Aorta (tissue), 5 donors: ENCODE data around the gene OR8S1. TPM values are rescaled to one million over a fixed set of nuclear protein-coding genes. Genes with fewer than 3 reads are reported as not detected.
"Not testable (repeated sequence)": the region's sequence is repeated elsewhere in the genome, so short reads cannot be mapped to it uniquely, and the experiment has no call there.

Source experiments
- ATAC-seq: fragments of 200-7000 bp; cut with Tn5 transposase; one replicate; pipeline ENCODE4 v1.9.1; 2022; ENCODE audit warnings: moderate library complexity; ENCODE audit not compliant: low FRiP score
- DNase-seq, 2 donors: peaks; one replicate each; pipeline ENCODE4 v3.0.0-alpha.2; 2020
- H3K27ac ChIP-seq, 2 donors: one replicate each; pipeline ENCODE4 v1.5.1; 2013; ENCODE audit warnings: low read length in 2 of 2, mild to moderate bottlenecking in 2 of 2, moderate library complexity in 2 of 2, control low read depth in 1 of 2, inconsistent platforms in 1 of 2, low read depth in 1 of 2
- H3K27me3 ChIP-seq, 2 donors: one replicate each; pipeline ENCODE4 v1.6.1; 2013; ENCODE audit warnings: control low read depth in 1 of 2, low read length in 1 of 2, mild to moderate bottlenecking in 1 of 2, moderate library complexity in 1 of 2; ENCODE audit not compliant: insufficient read depth in 2 of 2, control insufficient read depth in 1 of 2
- H3K36me3 ChIP-seq, 2 donors: one replicate each; pipeline ENCODE4 v1.6.1; 2013; ENCODE audit warnings: control low read depth in 1 of 2, low read length in 1 of 2, mild to moderate bottlenecking in 1 of 2; ENCODE audit not compliant: insufficient read depth in 2 of 2, control insufficient read depth in 1 of 2
- H3K4me1 ChIP-seq, 2 donors: one replicate each; pipeline ENCODE4 v1.6.1; 2013; ENCODE audit warnings: low read length in 2 of 2, control low read depth in 1 of 2, mild to moderate bottlenecking in 1 of 2, moderate library complexity in 1 of 2; ENCODE audit not compliant: insufficient read depth in 2 of 2, control insufficient read depth in 1 of 2
- H3K4me3 ChIP-seq, 2 donors: one replicate each; pipeline ENCODE4 v1.5.1; 2013; ENCODE audit warnings: low read length in 2 of 2, control low read depth in 1 of 2, mild to moderate bottlenecking in 1 of 2
- H3K9me3 ChIP-seq: one replicate; pipeline ENCODE4 v1.6.1; 2013; ENCODE audit warnings: mild to moderate bottlenecking, low read length; ENCODE audit not compliant: control insufficient read depth
- WGBS, 2 donors: extraction: QIAGEN DNeasy Blood & Tissue Kit; methylation state at CpG; one replicate each; pipeline ENCODE4 v1.1.7; 2013; 5-methylcytosine and 5-hydroxymethylcytosine counted together
- intact Hi-C, 2 donors: fragments of 100-400 bp; cut with DNase I; formaldehyde crosslinking; loops; one replicate each; pipeline versions ENCODE4 v1.14.2 to v1.15.0; 2022
- polyA plus RNA-seq, 2 donors: library from polyadenylated mRNA; stranded (reverse); fragments of 200-250 nt; gene quantifications; one replicate each; pipeline ENCODE4 v1.2.3, GENCODE V29; 2013
- total RNA-seq, 2 donors: library from RNA; stranded (reverse); fragmentation: NEBNext Ultra II Directional; extraction: Animal tissue kit (Norgen Biotek cat#: 25700); gene quantifications; one replicate each; pipeline ENCODE4 v1.2.1, GENCODE V29; 2021
- donor health status: healthy with polysubstance abuse.
- donor health status: Bipolar disorder and iron deficiency.
- donor health status: DM: no; HTN: no; CAD: no.
- donor health status: DM: no; HTN: no; CAD: no.
- donor health status: DM: yes; HTN: yes; CAD: no.

OR8S1 gene
- total and polyA plus RNA-seq, 4 donors = not detected

DNA sequence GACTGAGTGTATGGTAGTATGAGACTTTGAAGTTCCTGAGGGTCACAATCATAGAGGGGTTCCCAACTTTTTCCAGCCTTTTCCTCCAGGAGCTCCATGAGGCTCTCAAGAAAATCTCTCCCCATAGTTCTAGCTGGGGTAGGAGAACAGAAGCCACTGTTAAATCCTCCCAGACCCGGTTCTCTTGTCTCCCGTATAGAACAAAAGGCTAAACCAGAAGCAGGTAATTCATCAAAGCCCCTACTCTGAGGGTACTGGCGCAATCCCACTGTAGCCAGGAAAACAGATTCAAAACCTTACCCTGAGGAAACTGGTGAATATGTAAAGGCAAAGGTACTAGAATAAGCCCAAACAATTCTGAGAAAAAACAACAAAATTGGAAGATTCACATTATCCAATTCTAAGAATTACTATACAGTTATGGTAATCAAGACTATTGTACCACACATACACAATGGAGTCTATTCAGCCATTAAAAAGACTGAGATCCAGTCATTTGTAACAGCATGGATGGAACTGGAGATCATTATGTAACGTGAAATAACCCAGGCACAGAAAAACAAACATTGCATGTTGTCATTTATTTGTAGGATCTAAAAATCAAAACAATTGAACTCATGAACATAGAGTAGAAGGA, 20.5 kb downstream of the OR8S1 start:
- no peak for ATAC-seq
- intact Hi-C loops = no loop called here

DNA sequence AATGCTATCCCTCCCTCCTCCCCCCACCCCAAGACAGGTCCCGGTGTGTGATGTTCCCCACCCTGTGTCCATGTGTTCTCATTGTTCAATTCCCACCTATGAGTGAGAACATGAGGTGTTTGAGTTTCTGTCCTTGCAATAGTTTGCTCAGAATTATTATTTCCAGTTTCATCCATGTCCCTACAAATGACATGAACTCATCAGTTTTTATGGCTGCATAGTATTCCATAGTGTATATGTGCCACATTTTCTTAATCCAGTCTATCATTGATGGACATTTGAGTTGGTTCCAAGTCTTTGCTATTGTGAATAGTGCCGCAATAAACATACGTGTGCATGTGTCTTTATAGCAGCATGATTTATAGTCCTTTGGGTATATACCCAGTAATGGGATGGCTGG, 21.6 kb downstream of the OR8S1 start:
- H3K27me3 ChIP-seq, H3K9me3 ChIP-seq, intact Hi-C loops, H3K36me3 ChIP-seq, H3K4me3 ChIP-seq, H3K27ac ChIP-seq, ATAC-seq, DNase-seq, H3K4me1 ChIP-seq: not testable (repeated sequence)
- WGBS, 2 donors = 93% methylated on average over 1 to 2 of the region's 3 CpGs

More for the DNA sequence above, 20.5 kb downstream of the OR8S1 start:
- WGBS, 2 donors = 44 to 47% methylated on average over 4 of the region's 4 CpGs
- H3K36me3 ChIP-seq = no peaks in the 10 kb centered on the region
- no peak overlapping the region for H3K4me3 ChIP-seq
- no peak overlapping the region for H3K27ac ChIP-seq
- H3K9me3 ChIP-seq = no peaks in the 10 kb centered on the region
- H3K4me1 ChIP-seq = no peaks in the 10 kb centered on the region
- DNase-seq = no peak
- peaks cover 0 to 2% of the 10 kb centered on the region in 2 donors for H3K27me3 ChIP-seq

DNA sequence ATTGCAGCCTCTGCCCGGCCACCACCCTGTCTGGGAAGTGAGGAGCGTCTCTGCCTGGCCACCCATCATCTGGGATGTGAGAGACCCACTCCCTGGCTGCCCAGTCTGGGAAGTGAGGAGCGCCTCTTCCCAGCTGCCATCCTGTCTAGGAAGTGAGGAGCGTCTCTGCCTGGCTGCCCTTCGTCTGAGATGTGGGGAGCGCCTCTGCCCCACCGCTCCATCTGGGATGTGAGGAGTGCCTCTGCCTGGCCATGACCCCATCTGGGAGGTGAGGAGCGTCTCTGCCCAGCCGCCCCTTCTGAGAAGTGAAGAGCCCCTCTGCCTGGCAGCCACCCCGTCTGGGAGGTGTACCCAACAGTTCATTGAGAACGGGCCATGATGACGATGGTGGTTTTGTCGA, 26.2 kb downstream of the OR8S1 start:
- ATAC-seq, H3K4me3 ChIP-seq, H3K9me3 ChIP-seq, H3K36me3 ChIP-seq, DNase-seq, H3K27ac ChIP-seq, H3K27me3 ChIP-seq, H3K4me1 ChIP-seq, intact Hi-C loops: not testable (repeated sequence)
- WGBS, 2 donors = 91 to 92% methylated on average over 12 to 13 of the region's 13 CpGs

DNA sequence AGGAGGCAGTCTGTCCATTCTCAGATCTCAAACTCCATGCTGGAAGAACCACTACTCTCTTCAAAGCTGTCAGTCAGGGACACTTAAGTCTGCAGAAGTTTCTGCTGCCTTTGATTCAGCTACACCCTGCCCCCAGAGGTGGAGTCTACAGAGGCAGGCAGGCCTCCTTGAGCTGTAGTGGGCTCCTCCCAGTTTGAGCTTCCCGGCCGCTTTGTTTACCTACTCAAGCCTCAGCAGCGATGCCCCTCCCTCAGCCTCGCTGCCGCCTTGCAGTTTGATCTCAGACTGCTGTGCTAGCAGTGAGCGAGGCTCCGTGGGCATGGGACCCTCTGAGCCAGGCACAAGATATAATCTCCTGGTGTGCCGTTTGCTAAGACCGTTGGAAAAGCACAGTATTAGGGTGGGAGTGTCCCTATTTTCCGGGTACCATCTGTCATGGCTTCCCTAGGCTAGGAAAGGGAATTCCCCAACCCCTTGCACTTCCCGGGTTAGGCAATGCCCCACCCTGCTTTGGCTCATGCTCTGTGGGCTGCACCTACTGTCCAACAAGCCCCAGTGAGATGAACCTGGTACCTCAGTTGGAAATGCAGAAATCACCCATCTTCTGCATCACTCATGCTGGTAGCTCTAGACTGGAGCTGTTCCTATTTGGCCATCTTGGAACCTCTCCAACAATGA, 28.4 kb downstream of the OR8S1 start:
- H3K4me3 ChIP-seq, H3K4me1 ChIP-seq, intact Hi-C loops, H3K27ac ChIP-seq, H3K27me3 ChIP-seq, H3K36me3 ChIP-seq, ATAC-seq, H3K9me3 ChIP-seq, DNase-seq: not testable (repeated sequence)
- 71 to 73% methylated on average over 11 of the region's 11 CpGs for WGBS, 2 donors

DNA sequence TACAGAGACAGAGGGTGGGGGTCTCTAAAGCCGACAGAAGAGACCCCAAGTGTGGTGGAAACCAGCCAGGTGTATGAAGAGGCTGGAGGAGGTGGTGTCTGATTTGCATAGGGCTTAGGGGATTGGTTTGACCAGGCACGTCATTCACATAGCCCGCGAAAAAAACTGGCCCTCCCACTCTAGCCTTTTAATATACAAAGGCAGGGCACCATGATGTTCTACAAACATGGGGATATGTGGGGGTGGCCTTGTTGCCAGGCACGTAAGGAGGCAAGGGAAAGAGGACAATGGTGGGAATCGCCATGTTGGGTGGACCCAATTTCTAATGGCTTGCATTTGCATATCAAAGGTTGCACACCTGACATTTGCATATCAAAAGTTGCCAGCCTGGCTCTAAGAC, 31.2 kb downstream of the OR8S1 start:
- Histone ChIP-seq H3K36me3 (no peaks in the 10 kb centered on the region), H3K27me3 (peaks cover 0 to 3% of the 10 kb centered on the region in 2 donors), H3K9me3 (peaks cover 1% of the 10 kb centered on the region), H3K4me1 (no peaks in the 10 kb centered on the region), H3K4me3 (no peak overlapping the region), H3K27ac (no peak overlapping the region)
- WGBS, 2 donors = 72 to 85% methylated on average over 6 of the region's 6 CpGs
- ATAC-seq = no peak
- intact Hi-C loops = no loop called here
- DNase-seq = no peak

DNA sequence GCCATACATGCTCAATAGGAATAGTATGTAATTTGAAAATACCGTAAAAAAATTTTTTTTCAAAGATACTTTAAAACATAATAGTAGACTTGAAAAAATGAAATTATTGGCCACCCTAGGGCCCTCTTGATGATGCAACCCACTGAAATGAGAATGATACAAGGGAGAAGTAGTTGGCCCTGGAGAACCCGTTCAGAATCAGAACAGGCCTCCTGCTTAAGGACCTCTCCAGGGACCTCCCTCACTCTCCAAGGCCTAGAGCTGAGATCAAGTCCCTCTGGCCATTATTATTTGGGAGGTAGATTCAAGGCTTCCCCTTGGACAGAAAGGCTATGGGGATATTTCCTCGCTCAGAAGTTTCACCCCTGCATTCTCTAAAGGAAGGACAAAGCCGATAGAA, 32.5 kb downstream of the OR8S1 start:
- no peak overlapping the region for H3K27ac ChIP-seq
- peaks cover 0 to 3% of the 10 kb centered on the region in 2 donors for H3K27me3 ChIP-seq
- H3K4me1 ChIP-seq = no peaks in the 10 kb centered on the region
- no peak overlapping the region for H3K4me3 ChIP-seq
- intact Hi-C loops = no loop called here
- no peaks in the 10 kb centered on the region for H3K36me3 ChIP-seq
- no peak for DNase-seq
- no peak for ATAC-seq
- 88 to 89% methylated on average over 4 of the region's 4 CpGs for WGBS, 2 donors
- H3K9me3 ChIP-seq = no peaks in the 10 kb centered on the region

DNA sequence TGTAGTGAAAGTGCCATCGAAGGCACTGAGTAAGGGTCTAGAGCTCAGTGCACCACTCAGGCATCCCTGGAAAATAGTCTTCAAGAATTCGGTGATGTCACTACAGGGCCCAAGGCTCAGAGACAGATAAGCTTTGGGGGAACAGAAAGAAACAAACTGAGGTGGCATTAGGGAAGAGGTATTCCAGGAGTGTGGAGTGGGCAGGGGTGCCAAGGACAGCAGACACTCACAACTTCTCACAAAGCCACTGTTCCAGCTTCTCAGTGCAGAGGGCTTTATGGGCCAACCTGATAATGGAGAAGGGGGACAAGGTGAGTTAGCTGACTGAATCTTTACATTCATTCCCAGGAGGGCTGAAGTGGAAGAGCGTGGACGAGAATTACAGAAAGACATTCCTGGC, 42.3 kb downstream of the OR8S1 start:
- 76 to 83% methylated on average over 4 of the region's 4 CpGs for WGBS, 2 donors
- DNase-seq (no peak), ATAC-seq (no peak)
- Histone ChIP-seq H3K36me3 (no peaks in the 10 kb centered on the region), H3K4me1 (no peaks in the 10 kb centered on the region), H3K4me3 (no peak overlapping the region), H3K27me3 (peaks cover 0 to 1% of the 10 kb centered on the region in 2 donors), H3K27ac (no peak overlapping the region), H3K9me3 (no peaks in the 10 kb centered on the region)
- intact Hi-C loops = no loop called here

DNA sequence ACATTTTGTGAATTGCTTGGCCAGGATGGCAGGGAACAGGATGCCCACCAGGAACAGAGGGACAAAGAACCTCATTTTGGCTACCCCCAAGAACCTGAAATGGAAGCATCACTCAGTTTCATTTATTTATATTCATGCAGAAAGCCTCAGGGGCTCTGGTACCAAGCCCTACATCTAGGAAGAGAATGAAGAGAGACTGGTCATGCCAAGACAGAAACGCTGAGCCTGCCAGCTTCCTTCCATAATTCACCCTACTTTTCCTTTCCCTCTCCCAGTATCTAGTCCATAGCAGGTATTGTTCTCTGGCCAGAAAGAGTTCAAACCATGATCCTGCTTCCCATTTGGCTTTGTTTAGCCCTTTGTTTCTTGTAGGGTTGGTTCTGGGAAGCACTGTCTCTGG, 44.5 kb downstream of the OR8S1 start, which contains the start of gene LALBA:
LALBA (minus strand) TSS at position 101 of the 400 bp plus-strand sequence; CDS start at position 75, 26 bp downstream.
- Histone ChIP-seq H3K36me3 (no peaks in the 10 kb centered on the region), H3K9me3 (no peaks in the 10 kb centered on the region), H3K27me3 (peaks cover 0 to 1% of the 10 kb centered on the region in 2 donors), H3K27ac (no peak within 1 kb of the TSS), H3K4me1 (no peaks in the 10 kb centered on the region), H3K4me3 (no peak within 1 kb of the TSS)
- no peak for DNase-seq
- intact Hi-C loops = no loop called here
- no peak for ATAC-seq
- WGBS, 2 donors = 66 to 72% methylated on average over 1 of the region's 1 CpG

DNA sequence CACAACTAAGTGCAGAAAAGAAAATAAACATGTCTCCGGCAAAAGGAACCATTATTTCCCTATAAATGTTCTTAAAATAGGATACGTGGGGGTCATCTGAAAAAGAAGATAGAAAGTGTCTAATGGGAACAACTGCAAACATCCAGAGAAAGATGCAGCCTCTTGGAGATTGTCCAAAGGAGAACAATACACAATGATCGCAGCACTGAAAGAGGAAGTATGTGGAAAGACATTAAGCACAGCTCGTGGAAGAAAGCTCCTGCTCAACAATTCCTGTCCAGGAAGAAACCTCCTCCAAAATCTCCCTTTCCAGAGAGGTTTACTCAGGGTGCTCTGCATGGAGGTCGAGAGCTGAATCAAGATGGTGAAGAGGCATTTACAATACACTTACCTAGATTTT, 46.9 kb downstream of the OR8S1 start:
- H3K4me3 ChIP-seq = no peak overlapping the region
- no peak for ATAC-seq
- intact Hi-C loops = no loop called here
- WGBS, 2 donors = 42 to 48% methylated on average over 5 of the region's 5 CpGs
- H3K27me3 ChIP-seq = peaks cover 0 to 1% of the 10 kb centered on the region in 2 donors
- no peak overlapping the region for H3K27ac ChIP-seq
- H3K36me3 ChIP-seq = no peaks in the 10 kb centered on the region
- no peak for DNase-seq
- H3K9me3 ChIP-seq = no peaks in the 10 kb centered on the region
- no peaks in the 10 kb centered on the region for H3K4me1 ChIP-seq
